ENCODE data around the gene SEMA3D.

DNA sequence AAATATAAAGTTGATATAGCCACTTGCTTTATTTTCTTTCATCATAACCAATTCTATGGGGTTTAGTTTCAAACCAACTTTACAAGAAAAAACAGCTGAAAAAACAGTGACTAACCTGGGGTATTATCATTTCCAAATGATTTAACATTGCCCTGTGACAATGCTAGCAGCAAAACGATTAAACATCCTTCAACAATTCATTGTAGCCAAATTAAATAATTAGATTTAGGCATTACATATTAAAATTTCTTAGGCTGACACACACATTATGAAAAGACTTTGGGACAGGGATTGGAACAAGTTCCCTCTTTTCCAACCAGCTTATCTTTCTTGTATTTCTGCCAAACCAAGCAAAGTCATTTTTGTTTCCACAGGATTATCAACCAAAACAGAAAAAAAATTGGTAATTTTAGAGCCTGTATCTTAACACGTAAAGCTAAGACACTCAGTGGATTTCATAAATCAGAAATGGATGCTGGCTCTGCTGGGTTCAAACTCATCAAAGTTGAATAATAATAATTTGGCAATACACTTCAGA, 84.0 kb downstream of the SEMA3D start:
- TF ChIP-seq EZH2 (IDR thresholded peaks at IDR 0.05) (no peak), CTCF (IDR thresholded peaks at IDR 0.05 in 2 of 3, conservative IDR thresholded peaks at IDR 0.05 in 1 of 3; ENCODE audit: borderline replicate concordance in 1 of 3, insufficient read depth in 1 of 3, low read depth in 2 of 3, low read length in 2 of 3) (no peak), JUND (IDR thresholded peaks at IDR 0.05) (no peak), POLR2AphosphoS5 (IDR thresholded peaks at IDR 0.05; ENCODE audit: low read depth, low read length) (no peak), ZNF274 (IDR thresholded peaks at IDR 0.05; ENCODE audit: low read depth, low read length) (no peak)
- TF ChIP-seq, protein P1, sequence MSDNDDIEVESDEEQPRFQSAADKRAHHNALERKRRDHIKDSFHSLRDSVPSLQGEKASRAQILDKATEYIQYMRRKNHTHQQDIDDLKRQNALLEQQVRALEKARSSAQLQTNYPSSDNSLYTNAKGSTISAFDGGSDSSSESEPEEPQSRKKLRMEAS (IDR thresholded peaks at IDR 0.05), result no peak
- TF ChIP-seq, protein P2, sequence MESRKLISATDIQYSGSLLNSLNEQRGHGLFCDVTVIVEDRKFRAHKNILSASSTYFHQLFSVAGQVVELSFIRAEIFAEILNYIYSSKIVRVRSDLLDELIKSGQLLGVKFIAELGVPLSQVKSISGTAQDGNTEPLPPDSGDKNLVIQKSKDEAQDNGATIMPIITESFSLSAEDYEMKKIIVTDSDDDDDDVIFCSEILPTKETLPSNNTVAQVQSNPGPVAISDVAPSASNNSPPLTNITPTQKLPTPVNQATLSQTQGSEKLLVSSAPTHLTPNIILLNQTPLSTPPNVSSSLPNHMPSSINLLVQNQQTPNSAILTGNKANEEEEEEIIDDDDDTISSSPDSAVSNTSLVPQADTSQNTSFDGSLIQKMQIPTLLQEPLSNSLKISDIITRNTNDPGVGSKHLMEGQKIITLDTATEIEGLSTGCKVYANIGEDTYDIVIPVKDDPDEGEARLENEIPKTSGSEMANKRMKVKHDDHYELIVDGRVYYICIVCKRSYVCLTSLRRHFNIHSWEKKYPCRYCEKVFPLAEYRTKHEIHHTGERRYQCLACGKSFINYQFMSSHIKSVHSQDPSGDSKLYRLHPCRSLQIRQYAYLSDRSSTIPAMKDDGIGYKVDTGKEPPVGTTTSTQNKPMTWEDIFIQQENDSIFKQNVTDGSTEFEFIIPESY (IDR thresholded peaks at IDR 0.05; ENCODE audit: extremely low read depth, insufficient replicate concordance, low read length), result no peak
